Measurements from ENCODE around the gene ZNF140.
A peak's percentile ranks its signal among the peaks of the same experiment; 100 is the strongest.

ZNF140 gene

GRCh38 chr12:133080368-133081158, at the start of gene ZNF140:
Gene ZNF140 (plus strand): TSS chr12:133080923. CDS start chr12:133081321, 398 bp downstream.
- DNase-seq (ENCODE audit: low spot score) = peak; percentile 93

- DNase-seq (ENCODE audit: low spot score) = peak; percentile 97
Measured at GRCh38 chr12:133037207-133038005, 43.3 kb upstream of the ZNF140 start, which contains the start of gene ZNF84. Gene ZNF84 (plus strand): TSS chr12:133037509. CDS start chr12:133041468, 3,959 bp downstream.

GRCh38 chr12:133038118-133038709, 42.5 kb upstream of the ZNF140 start:
- no peak for DNase-seq (ENCODE audit: low spot score)

GRCh38 chr12:133046698-133047097, 34.0 kb upstream of the ZNF140 start:
- DNase-seq (ENCODE audit: low spot score) = no peak

GRCh38 chr12:133057446-133057845, 23.3 kb upstream of the ZNF140 start:
- DNase-seq (ENCODE audit: low spot score) = no peak

- DNase-seq (ENCODE audit: low spot score) = no peak
Measured at GRCh38 chr12:133058203-133059113, 22.3 kb upstream of the ZNF140 start.

- DNase-seq (ENCODE audit: low spot score) = no peak
Measured at GRCh38 chr12:133061954-133062353, 18.8 kb upstream of the ZNF140 start.

- no peak for DNase-seq (ENCODE audit: low spot score)
Measured at GRCh38 chr12:133063556-133063955, 17.2 kb upstream of the ZNF140 start.

- no peak for DNase-seq (ENCODE audit: low spot score)
Measured at GRCh38 chr12:133073836-133074235, 6.9 kb upstream of the ZNF140 start.

- DNase-seq (ENCODE audit: low spot score) = peak; percentile 92
Measured at GRCh38 chr12:133080026-133080367, 726 bp upstream of the ZNF140 start.

GRCh38 chr12:133081159-133081780, 547 bp downstream of the ZNF140 start:
- DNase-seq (ENCODE audit: low spot score) = no peak

- no peak for DNase-seq (ENCODE audit: low spot score)
Measured at GRCh38 chr12:133083345-133083744, 2.6 kb downstream of the ZNF140 start.

GRCh38 chr12:133105620-133106019, 24.9 kb downstream of the ZNF140 start:
- DNase-seq (ENCODE audit: low spot score) = no peak

GRCh38 chr12:133106253-133106652, 25.5 kb downstream of the ZNF140 start:
- DNase-seq (ENCODE audit: low spot score) = no peak

- DNase-seq (ENCODE audit: low spot score) = no peak
Measured at GRCh38 chr12:133107121-133107520, 26.4 kb downstream of the ZNF140 start.

GRCh38 chr12:133108150-133108549, 27.4 kb downstream of the ZNF140 start:
- no peak for DNase-seq (ENCODE audit: low spot score)

GRCh38 chr12:133120385-133121191, 39.9 kb downstream of the ZNF140 start:
- no peak for DNase-seq (ENCODE audit: low spot score)

- DNase-seq (ENCODE audit: low spot score) = no peak
Measured at GRCh38 chr12:133124674-133125073, 44.0 kb downstream of the ZNF140 start.

GRCh38 chr12:133129368-133130037, 48.8 kb downstream of the ZNF140 start:
- DNase-seq (ENCODE audit: low spot score) = no peak
